Transverse colon (tissue), 4 donors: ENCODE data around the gene PRICKLE2.

Experiments used
- CTCF ChIP-seq, 5 experiments: fragments of 200-600 bp in 3 of 5; fragments of 450-650 bp in 2 of 5; sonication (generic) in 3 of 5; IDR thresholded peaks; 1 replicate in 2 of 5; 2 replicates in 3 of 5; pipeline ENCODE4 v1.5.1; 2016 to 2017; ENCODE audit warnings: antibody characterized with exemption in 5 of 5, inconsistent platforms in 3 of 5, mild to moderate bottlenecking in 2 of 5, moderate library complexity in 1 of 5
- EP300 ChIP-seq: sonication (generic); formaldehyde crosslinking; IDR thresholded peaks from one replicate; pipeline ENCODE4 v1.6.1; 2017; ENCODE audit warnings: antibody characterized with exemption, low read depth
- POLR2A ChIP-seq: fragments of 450-650 bp; IDR thresholded peaks from one replicate; pipeline ENCODE4 v1.6.1; 2016; ENCODE audit warnings: antibody characterized with exemption, mild to moderate bottlenecking, moderate library complexity
- POLR2AphosphoS5 ChIP-seq, 3 donors: sonication (generic); formaldehyde crosslinking; IDR thresholded peaks; one replicate each; pipeline ENCODE4 v1.6.1; 2016; ENCODE audit warnings: antibody characterized with exemption in 3 of 3

GRCh38 chr3:64164349-64164748 lies 60.9 kb downstream of the PRICKLE2 start:
- TF ChIP-seq POLR2A (no peak), CTCF (IDR thresholded peaks at IDR 0.05) (no peak), EP300 (no peak), POLR2AphosphoS5 (IDR thresholded peaks at IDR 0.05) (no peak)
